ENCODE measurements around the gene PTPRR.

The PTPRR gene

DNA sequence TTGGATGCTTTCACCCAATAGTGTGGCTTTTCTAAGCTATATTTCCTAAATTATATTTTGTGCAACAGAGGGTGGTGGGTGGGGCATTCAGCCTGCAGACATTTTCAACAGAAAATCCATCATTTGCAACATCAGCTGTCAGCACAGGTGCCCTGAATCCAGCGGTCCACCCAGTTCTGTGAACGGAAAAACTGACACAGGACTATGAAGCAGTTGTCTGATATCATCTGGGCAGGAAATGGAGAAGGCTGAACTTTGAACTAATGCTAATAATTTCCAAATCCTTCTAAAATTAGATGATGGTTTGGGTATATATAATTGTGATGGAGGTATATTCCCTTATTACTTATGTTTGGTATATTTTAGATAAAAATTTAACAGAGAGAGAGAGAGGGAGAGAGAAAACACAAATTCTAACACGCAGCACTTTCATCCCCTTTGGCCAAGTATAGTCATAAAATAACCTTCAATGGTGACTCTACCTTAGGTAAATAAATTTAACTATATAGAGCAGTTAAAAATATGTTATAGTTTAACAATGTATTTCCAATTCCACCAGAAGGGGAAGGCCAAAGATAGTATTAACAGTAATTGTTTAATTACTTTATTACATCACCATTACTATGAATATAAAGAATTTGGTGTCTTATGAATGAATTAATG is 225.0 kb downstream of the PTPRR start:
- no peak for DNase-seq (ENCODE audit: low read depth in 2 of 2)

DNA sequence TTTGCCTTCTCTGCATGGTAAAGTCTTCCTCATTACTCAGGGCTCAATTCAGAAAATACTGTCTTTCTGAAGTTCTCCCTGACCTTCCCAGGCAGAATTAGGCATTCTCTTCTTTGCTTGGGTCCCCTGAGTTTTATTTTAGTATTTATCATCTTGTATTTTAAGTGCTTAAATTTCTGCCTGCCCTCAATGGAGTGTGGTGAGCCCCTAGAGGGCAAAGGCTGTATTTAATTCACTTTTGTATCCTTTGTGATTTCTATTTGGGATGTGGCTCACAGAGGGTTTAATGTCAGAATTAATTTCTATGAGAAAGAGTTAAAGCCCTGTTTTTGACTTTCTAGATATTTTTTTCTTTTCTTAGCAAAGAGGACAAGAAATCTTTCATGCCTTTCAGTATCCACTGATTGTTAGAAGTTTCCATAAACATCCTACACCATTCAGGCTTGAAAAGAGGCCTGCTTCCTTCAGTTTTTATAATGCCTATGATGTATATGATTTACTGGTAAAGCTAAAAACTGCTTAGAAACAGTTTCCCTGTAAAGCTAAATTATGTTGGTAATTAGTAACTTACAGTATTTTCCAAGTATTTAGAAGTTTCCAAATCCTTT is 227.8 kb downstream of the PTPRR start:
- no peak for DNase-seq (ENCODE audit: low read depth in 2 of 2)

DNA sequence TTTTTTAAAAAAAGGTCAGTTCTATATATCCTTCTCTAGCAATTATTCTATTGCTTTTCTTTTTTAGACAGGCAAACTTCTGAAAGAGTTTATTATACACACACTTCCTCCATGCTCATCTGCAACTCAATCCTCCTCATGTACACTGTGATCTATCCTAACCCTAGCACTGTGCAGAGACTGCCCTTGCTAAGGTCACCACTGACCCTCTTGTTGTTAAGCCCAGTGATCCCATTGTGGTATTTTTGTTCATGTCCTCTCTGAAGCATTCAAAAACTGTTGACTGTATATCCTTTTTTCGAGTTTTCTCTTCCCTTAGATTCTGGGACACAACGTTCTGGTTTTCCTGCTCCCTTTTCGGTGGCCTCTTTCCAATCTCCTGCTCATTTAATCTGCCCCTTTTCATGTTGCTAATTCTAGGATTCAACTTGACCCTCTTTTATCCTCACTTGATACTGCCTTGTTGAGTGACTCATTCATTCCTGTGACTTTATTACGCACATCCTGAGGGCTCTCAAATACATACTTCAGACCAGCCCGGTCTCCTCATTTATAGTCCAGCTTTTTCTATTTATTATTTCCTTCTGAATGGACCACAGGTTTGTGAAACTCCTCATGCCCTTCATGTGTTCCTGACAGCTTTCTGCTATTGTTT is 229.4 kb downstream of the PTPRR start:
- DNase-seq (ENCODE audit: low read depth in 2 of 2) = no peak

DNA sequence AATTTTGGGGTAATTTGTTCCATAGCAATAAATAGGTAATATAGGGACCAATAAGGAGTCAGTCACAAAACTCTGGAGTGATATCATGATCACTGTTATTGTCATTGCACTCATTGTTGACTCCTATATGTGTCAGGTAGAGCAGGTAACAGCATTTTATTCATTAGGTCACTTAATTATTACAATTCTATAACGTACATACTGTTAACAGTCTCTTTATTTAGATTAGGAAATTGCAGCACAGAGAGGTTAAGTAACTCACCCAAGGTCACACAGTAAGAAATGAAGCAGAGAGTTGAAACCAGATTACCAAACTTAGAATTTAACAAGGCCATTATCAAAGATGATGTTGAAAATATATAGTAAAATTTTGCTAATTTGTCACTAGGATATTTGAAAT is 233.6 kb downstream of the PTPRR start:
- no peak for DNase-seq (ENCODE audit: low read depth in 2 of 2)

DNA sequence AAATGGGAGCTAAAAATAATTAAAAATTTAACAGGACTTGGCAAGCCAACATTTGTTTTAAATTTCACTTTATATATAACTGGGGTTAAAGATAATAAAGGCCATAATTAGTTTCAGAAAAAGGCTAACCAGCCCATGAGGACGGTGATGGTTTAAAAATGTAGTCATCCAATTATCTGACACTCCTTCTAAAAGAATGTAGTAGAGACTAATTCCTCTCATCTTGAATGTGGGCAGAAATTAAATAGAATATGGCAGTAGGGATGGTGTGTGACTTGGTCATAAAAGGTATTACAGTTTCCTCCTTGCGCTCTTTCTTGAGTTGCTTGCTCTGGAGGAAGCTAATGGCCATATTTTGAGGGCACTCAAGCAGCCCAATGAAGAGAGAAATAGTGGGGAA is 234.2 kb downstream of the PTPRR start:
- no peak for DNase-seq (ENCODE audit: low read depth in 2 of 2)

DNA sequence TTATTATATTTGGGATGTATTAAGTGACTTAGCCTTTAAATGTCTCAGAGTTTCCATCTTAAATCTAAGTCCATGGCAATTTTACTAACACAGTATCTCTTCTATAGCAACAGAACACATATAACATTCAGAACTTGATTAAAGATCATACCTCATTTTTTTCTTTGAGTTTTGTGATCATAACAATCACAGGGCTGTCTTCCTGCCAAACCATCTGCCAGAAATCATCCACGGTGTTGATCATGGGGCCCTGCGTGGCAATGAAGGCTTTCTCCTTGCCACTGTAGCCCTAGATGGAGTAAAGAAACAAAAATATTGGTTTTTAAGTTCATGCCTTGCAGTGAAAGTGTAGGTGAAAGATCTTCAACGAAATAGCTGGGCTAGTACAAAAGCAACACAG is 236.6 kb downstream of the PTPRR start:
- no peak for DNase-seq (ENCODE audit: low read depth in 2 of 2)

DNA sequence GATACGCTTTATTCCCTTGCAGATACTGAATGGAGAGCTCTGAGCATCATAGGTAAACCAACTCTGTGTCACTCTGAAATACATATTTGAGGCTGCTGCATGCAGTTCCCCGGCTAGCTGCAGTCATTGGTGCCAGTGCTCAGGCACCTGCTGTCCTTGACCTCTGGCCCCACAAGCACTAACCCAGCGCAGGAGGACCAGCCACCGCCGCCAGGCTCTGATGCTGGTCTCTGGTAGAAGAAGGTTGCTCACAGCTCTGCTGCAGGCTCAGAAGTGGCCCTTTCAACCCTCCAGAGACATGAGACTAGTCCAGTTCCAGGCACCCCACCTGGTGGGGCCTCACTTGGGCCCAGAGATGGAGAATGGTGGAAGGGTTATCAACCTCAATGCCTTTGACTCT is 248.8 kb downstream of the PTPRR start:
- DNase-seq (ENCODE audit: low read depth in 2 of 2) = no peak

DNA sequence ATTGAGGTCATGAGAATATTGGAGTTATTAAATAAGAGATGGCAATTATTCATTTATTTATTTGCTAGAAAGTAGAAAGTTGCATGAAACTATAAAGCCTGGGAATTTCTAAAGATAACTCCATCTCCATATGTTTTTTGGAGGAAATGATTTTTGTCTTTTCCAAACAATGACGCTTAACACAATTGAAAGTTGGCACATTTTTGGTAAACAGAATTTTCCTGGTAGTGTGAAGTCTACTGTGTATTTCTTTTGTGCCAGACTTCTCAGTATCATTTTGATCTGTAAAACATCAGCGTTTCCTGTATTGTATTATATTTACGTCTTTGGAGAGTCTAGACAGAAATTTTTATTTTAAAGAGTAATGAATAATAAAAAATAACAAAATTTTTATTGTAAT is 249.6 kb downstream of the PTPRR start:
- no peak for DNase-seq (ENCODE audit: low read depth in 2 of 2)

DNA sequence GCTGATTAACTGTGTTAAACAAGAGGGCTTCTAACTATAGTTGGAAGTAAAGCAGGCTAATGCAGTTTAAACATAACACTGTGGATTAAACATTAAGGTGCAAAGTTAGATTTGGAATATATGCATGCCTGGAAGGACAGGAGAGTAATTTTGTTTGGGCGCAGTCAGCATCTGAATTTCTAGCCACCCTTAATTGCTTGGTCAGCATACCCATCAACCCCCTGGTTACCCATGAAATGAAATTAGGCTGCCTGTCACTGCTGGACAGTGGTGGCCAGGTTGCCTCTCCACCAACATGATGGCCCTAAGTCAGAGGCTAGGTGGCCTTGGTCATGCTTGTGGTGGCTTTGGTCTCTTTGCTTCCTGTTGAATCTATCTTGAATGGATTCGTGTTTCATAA is 253.3 kb downstream of the PTPRR start:
- DNase-seq (ENCODE audit: low read depth in 2 of 2) = no peak

DNA sequence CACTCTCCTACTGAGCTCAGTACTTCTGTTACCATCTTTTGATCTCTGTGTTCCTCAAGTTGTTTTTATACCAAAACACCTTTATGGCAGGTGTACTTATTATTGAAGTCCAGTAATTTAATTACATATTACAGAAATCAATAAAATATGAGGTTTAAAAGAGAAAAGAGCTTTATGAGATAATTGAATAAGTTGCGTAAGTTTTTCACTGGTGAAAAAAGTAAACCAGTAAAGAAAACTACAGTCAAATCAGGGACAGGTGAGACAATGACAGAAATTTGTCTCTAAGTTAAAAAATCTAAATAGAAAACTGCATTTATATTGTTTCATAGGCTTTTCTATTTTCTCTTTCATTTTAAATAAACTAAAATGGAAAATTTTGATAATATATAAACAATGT is 254.2 kb downstream of the PTPRR start:
- DNase-seq (ENCODE audit: low read depth in 2 of 2) = no peak

DNA sequence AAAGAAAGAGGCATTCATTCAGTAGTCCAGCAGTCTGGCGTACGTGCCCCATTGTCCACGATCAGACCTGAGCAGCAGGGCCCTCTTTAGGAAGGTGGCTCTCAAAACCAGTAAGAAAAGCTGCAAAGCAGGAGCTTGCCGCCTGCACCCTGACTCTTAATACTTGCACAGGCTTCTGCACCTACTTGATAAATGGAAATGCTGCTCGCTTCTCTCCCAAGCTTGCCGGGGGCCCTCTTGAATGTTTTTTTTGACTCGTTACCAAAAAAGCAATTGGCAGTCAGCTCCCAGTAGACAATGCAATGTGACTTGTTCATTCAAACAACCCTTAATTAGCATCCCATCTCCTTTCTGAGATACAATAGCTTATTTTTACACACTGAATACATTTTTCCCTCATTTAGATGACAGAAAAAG is 256.1 kb downstream of the PTPRR start:
- DNase-seq (ENCODE audit: low read depth in 2 of 2) = no peak

DNA sequence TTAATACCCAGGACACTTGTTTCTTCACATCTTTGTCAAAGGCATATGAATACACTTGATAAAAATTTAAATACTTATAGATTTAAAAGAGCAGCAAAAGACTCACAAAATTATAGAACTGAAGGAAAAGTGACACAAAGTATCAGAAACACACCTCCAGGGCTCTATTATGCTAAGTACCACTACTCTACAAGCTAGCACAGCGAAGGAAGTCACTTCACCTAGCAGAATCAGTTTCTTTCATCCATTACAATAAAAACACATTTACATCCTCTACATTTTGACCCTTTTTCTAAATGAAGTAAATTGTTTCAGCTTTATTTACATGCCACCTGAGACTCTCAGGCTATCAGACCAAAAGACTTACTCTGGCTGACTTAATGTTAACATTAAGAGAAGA is 256.7 kb downstream of the PTPRR start:
- no peak for DNase-seq (ENCODE audit: low read depth in 2 of 2)

DNA sequence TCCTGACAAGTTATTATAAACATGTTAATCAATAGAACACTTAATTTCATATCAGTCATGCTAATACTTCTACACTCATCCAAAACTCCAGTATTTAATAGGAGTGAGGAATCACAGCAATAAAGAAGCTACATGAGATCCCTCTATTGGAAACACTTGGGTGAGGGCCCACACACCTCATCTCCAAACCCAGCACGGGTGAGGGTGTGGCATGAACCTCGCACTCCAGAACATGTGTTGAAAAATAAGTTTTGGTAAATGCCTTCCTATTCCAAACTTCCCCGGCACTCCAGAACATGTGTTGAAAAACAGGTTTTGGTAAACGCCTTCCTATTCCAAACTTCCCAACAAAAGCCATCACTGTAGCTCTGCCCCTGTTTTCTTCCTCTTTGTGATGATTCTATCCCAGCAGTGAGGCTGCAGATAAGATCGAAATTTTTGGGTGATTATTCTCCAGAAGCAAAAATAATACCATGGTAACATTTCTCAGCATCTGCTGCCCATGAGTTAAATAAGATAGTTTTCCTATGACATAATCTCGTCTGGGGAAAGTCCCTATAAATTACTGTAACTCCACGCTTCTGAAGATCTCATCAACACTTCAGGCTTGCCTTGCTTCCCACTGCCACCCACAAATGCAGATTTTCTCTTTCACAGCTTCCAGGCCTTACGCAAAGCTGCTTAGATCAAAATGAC is 258.9 kb downstream of the PTPRR start:
- DNase-seq (ENCODE audit: low read depth in 2 of 2) = no peak

DNA sequence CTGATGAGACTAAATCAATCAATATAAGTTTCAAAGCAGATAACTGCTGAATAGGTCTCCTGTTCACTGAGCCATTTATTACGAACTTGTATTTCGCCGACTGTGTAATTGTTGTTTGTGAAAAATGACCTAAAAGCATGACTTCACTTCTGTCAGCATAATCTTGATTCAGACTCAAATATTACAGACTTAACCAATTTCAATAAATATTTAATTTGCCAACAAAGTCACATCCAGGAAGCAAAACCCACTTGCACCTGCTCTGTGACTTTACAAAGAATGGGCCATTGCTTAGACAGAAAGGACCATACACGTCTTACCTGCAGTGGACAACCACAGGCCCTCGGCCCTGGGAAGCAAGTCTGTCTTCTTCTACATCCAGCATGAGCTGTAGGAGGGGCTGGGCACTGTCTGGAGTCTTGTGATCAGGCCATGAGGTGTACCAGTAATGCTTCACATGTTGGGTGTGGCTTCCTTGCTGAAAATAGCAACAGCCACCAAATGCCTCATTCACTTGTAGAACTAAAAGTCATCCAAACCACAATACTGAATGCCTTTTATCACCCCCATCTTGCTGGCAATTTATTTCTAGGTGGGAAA is 259.8 kb downstream of the PTPRR start:
- no peak for DNase-seq (ENCODE audit: low read depth in 2 of 2)

DNA sequence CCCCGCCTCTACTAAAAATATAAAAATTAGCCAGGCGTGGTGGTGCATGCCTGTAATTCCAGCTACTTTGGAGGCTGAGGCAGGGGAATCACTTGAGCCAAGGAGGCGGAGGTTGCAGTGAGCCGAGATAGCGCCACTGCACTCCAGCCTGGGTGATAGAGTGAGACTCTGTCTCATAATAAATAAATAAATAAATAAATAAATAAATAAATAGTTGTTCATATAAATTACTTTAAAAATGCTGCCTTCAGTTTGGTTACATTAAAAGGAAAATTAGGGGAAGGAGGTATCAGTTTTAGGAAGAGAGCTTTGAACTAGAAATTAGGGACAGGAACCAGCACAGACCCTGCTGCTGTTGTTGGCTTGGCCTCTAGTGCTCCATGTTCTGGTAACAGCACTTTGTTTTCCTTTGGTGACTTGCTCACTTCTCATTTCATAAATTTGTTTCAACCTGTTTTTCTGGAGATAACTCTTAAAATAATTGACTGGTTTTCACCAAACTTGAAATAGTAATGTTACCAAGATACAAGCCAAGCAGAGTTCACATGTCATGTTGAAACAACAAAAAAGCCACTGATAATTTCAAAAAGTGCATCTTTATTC is 260.4 kb downstream of the PTPRR start:
- no peak for DNase-seq (ENCODE audit: low read depth in 2 of 2)

DNA sequence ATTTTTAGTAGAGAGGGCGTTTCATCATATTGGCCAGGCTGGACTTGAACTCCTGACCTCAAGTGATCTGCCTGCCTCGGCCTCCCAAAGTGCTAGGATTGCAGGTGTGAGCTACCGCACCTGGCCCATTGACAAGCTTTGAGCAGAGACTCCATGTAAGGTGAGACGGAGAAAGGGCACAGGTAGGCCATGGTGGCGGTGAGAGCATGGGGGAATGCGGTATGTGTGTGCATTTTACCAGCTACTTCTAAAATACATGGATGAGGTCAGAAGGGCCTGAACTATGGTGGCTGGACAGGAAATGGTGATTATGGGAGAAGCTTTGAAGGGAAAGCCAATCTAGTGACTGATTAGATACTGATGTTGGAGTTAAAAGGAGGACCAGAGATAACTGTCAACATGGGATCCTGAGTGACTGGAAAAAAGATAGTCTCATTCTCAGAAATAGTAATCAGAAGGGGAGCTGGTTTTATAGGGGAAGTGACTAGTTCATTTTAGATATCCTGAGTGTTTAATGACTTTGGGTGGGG is 261.4 kb downstream of the PTPRR start:
- DNase-seq (ENCODE audit: low read depth in 2 of 2) = no peak

DNA sequence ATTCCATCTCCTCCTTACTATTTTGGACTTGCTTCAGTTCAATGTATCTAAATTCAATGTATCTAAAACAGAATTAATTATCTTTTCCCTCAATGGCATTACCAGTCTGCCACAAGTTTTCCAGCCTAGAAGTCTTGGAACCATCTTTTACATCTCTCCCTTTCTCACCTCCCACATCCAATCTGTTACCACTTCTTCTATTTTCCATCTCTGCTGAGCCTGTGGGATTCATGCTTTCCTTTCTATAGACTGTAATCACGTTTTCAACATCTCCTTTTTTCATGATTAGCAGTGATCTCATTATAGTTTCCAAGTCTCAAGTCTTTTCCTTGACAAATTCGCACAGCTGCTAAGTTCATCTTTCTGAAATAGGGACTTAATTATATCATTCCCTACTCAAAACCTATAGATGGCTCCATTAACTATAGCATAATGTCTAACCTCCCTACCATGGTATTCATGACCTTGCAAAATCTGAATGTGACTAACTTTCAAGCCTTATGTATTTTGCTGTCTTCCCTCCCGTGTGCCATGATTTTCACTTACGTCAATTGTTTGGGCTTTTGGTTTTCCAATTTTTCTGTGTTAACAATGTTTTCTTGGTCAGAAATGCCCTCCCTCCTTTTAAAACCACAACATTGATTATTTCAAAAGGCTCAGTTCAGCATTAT is 262.8 kb downstream of the PTPRR start:
- no peak for DNase-seq (ENCODE audit: low read depth in 2 of 2)

DNA sequence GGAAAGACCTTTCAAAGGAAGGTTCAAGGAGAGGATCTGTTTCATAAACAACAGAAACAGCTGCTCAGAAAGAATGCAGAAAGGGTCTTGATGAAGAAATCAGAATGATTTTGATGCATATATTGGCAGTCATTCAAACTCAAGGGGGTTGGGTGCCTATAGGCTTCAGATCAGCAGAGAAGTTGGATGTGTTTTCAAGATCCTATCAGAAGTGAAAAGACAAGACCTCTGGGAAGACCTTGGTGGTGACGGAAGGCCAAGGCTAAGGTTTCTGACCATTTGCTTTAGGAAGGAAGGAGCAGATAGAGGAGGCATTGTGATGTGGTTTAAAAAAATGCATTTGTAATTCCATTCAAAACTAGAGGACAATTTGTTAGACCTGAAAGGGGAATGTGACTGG is 268.1 kb downstream of the PTPRR start:
- no peak for DNase-seq (ENCODE audit: low read depth in 2 of 2)

DNA sequence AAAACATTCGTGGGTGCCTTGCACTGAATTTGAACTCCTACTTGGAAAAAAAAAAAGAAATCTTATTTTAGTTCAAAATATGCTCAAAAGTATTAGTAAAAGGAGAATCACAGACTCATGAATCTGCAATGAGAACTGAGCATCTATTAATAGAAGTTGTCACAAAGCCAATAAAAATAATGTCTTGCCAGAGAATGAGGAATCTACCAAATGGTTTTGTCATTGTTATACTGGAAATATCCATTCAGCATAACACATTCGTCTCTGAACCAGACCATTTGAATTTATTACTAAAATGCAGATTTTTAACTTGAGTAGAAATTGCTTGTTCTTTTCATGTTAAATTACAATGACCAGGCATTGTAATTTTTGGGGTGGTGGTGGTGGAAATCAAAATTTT is 271.7 kb downstream of the PTPRR start:
- DNase-seq (ENCODE audit: low read depth in 2 of 2) = no peak

DNA sequence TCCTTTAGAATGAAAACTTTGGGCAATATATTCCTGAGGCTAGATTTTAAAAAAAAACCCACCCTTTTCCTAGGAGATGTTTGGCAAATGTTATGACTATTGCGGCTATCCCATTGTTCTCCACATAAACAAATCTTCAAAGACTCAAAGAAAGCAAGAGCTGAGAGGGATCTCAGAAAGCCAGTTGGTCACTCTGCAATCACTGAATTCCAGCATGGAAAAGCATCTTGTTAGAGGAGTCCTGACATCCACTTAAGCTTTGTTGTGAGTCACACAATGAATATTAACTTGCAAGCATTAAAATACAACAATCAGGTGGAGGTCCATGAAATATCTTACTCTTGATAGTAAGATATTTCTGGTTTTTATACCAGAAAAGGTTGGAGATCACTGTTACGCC is 272.3 kb downstream of the PTPRR start:
- no peak for DNase-seq (ENCODE audit: low read depth in 2 of 2)

DNA sequence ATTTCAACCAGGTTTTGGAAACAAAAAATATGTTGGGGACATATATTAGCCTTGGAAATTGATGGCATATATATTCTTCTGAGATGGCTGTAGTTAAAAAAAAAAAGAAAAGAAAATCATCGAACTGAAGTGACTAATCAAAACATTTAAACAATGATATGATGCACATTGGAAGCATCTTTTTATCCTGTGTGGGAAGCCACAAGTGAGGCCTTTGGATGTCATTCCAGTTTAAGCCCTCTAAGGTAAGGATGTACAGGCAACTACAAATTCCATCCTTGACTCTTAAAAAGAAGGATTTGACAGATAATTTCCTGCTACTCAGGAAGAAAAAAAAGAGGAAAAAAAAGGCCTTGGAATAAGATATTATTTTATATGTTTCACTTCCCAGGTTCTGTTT is 273.7 kb downstream of the PTPRR start:
- no peak for DNase-seq (ENCODE audit: low read depth in 2 of 2)

Measured in stimulated activated CD8-positive, alpha-beta memory T cell treated with anti-CD3 and anti-CD28 coated beads, Interleukin-15, amount 100 ng/mL, for 4 hours (primary cell).